ENCODE data around the gene HDHD5. TPM values are rescaled to one million over a fixed set of nuclear protein-coding genes. Genes with fewer than 3 reads are reported as not detected.
A peak's percentile ranks its signal among the peaks of the same experiment; 100 is the strongest.

Gene HDHD5
- total RNA-seq, 1 experiment from 2014 or later = 59.4 TPM

- no peaks in the 10 kb centered on the region for H3K36me3 ChIP-seq (ENCODE audit: insufficient read depth, low read length, poor library complexity, severe bottlenecking)
- ChIA-PET POLR2A (ENCODE audit: low non-redundant PET) (no interaction called here), CTCF (interaction anchor here (0.9 kb wide), 1 partner anchor 334 kb away, joined by 8 read pairs; no protein-coding TSS in a partner anchor)
- H3K4me3 ChIP-seq (ENCODE audit: low read depth, low read length, poor library complexity, severe bottlenecking) = no peak overlapping the region
- no peaks in the 10 kb centered on the region for H3K9me3 ChIP-seq (ENCODE audit: low read depth, low read length, poor library complexity, severe bottlenecking)
- H3K27me3 ChIP-seq (replicated peaks; ENCODE audit: insufficient read depth, low read depth, low read length, poor library complexity) = no peaks in the 10 kb centered on the region
- no TSS peak for BruUV-seq (replicated peaks)
- DNase-seq (ENCODE audit: low spot score) = no peak
- TF ChIP-seq, protein P1, sequence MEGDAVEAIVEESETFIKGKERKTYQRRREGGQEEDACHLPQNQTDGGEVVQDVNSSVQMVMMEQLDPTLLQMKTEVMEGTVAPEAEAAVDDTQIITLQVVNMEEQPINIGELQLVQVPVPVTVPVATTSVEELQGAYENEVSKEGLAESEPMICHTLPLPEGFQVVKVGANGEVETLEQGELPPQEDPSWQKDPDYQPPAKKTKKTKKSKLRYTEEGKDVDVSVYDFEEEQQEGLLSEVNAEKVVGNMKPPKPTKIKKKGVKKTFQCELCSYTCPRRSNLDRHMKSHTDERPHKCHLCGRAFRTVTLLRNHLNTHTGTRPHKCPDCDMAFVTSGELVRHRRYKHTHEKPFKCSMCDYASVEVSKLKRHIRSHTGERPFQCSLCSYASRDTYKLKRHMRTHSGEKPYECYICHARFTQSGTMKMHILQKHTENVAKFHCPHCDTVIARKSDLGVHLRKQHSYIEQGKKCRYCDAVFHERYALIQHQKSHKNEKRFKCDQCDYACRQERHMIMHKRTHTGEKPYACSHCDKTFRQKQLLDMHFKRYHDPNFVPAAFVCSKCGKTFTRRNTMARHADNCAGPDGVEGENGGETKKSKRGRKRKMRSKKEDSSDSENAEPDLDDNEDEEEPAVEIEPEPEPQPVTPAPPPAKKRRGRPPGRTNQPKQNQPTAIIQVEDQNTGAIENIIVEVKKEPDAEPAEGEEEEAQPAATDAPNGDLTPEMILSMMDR (conservative IDR thresholded peaks at IDR 0.05; ENCODE audit: low read depth, low read length) = no peak
- no peak for TF ChIP-seq EZH2 (IDR thresholded peaks at IDR 0.05; ENCODE audit: borderline replicate concordance, low read depth, low read length, poor library complexity, severe bottlenecking)
- H3K27ac ChIP-seq (ENCODE audit: low read depth, low read length, poor library complexity, severe bottlenecking) = no peak overlapping the region
- H3K4me1 ChIP-seq (ENCODE audit: insufficient read depth, low read length, poor library complexity, severe bottlenecking) = no peaks in the 10 kb centered on the region
- intact Hi-C loops (cut with micrococcal nuclease; ENCODE audit: unreplicated experiment) = no loop called here
Measured at GRCh38 chr22:17167486-17167885, 8.4 kb upstream of the HDHD5 start.

- Histone ChIP-seq H3K4me3 (ENCODE audit: low read depth, low read length, poor library complexity, severe bottlenecking) (no peak overlapping the region), H3K36me3 (ENCODE audit: insufficient read depth, low read length, poor library complexity, severe bottlenecking) (no peaks in the 10 kb centered on the region), H3K4me1 (ENCODE audit: insufficient read depth, low read length, poor library complexity, severe bottlenecking) (peaks cover 5% of the 10 kb centered on the region), H3K27me3 (replicated peaks; ENCODE audit: insufficient read depth, low read depth, low read length, poor library complexity) (no peaks in the 10 kb centered on the region), H3K9me3 (ENCODE audit: low read depth, low read length, poor library complexity, severe bottlenecking) (no peaks in the 10 kb centered on the region), H3K27ac (ENCODE audit: low read depth, low read length, poor library complexity, severe bottlenecking) (no peak overlapping the region)
- DNase-seq (ENCODE audit: low spot score) = peak; percentile 34
- intact Hi-C loops (cut with micrococcal nuclease; ENCODE audit: unreplicated experiment) = no loop called here
- ChIA-PET CTCF (interaction anchor here (0.6 to 1.3 kb wide), 2 partner anchors 10 to 337 kb away, joined by 5 to 7 read pairs; no protein-coding TSS in a partner anchor), POLR2A (ENCODE audit: low non-redundant PET) (no interaction called here)
- TF ChIP-seq EZH2 (IDR thresholded peaks at IDR 0.05; ENCODE audit: borderline replicate concordance, low read depth, low read length, poor library complexity, severe bottlenecking) = no peak
- TF ChIP-seq, protein P1 (conservative IDR thresholded peaks at IDR 0.05; ENCODE audit: low read depth, low read length) = peak; percentile 46
- BruUV-seq (replicated peaks) = no TSS peak
Measured at GRCh38 chr22:17164392-17165024, 5.4 kb upstream of the HDHD5 start.

DNA sequence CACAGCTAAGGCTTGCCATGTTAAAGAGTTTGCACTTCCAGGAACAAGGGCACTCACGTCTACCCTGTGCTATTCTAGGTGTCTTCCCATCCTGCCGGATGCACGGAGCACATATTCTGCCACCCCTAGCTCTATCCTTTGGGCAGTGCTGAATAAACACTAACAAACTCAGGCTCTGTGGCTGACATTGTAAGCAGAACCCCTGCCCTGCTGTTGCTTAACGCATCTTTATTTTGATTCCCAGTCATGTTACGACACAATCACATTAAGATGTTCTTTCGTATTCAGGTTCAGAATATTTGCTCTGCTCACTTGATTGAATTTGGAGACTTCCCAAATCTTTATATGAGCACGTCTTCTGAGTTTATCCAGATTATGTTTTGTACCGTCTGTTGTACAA, 3.7 kb upstream of the HDHD5 start:
- Histone ChIP-seq H3K4me3 (ENCODE audit: low read depth, low read length, poor library complexity, severe bottlenecking) (no peak overlapping the region), H3K27me3 (replicated peaks; ENCODE audit: insufficient read depth, low read depth, low read length, poor library complexity) (no peaks in the 10 kb centered on the region), H3K36me3 (ENCODE audit: insufficient read depth, low read length, poor library complexity, severe bottlenecking) (peaks cover 1% of the 10 kb centered on the region), H3K27ac (ENCODE audit: low read depth, low read length, poor library complexity, severe bottlenecking) (no peak overlapping the region), H3K9me3 (ENCODE audit: low read depth, low read length, poor library complexity, severe bottlenecking) (no peaks in the 10 kb centered on the region), H3K4me1 (ENCODE audit: insufficient read depth, low read length, poor library complexity, severe bottlenecking) (peaks cover 5% of the 10 kb centered on the region)
- ChIA-PET CTCF (interaction anchor here (1.1 kb wide), 1 partner anchor 9 kb away, joined by 3 read pairs; no protein-coding TSS in a partner anchor), POLR2A (ENCODE audit: low non-redundant PET) (no interaction called here)
- no peak for DNase-seq (ENCODE audit: low spot score)
- TF ChIP-seq, protein P1 (conservative IDR thresholded peaks at IDR 0.05; ENCODE audit: low read depth, low read length) = no peak
- TF ChIP-seq EZH2 (IDR thresholded peaks at IDR 0.05; ENCODE audit: borderline replicate concordance, low read depth, low read length, poor library complexity, severe bottlenecking) = no peak
- no TSS peak for BruUV-seq (replicated peaks)
- intact Hi-C loops (cut with micrococcal nuclease; ENCODE audit: unreplicated experiment) = no loop called here
